ENCODE data around the gene CBFA2T3. TPM values are rescaled to one million over a fixed set of nuclear protein-coding genes. Genes with fewer than 3 reads are reported as not detected.

CBFA2T3 gene
- total RNA-seq, 1 experiment from 2014 or later, result 2.9 TPM

DNA sequence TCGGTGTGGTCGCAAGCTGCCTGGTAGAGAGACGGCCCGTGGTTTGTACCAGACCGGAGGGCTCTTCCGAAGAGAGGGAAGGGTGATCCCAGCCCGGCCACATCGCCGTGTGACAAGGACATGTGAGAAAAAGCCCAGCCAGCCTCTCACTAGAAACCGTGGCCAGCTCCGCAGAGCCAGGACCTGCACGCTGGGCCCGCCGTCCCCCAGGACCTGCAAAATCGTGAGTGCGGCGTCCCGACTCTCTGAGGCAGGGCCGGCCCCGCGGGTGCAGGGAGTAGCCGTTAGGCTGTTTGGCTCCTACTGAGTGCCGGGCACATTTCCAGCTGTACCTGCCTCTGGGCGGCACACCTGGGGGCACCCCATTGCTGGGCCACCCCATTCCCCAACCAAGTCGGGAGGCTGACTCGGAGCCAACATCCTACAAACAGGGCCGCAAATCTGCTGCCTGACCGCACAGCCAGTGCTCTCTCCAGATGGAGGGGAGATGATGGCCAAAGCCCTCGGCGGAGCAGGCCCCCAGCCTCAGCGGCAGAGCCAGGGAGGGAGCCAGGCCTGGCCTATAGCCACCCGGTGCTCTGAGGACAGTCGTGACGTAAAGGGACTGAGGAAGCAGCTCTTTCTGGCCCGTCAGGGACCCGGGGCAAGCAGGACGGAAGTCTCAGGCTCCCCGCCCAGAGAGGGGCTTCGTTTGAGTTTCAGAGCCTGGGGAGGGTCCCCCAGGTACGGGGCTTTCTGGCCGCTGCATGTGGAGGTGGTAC is 76.9 kb downstream of the CBFA2T3 start:
- Histone ChIP-seq H3K27me3 (ENCODE audit: insufficient read depth, low read length) (no peaks in the 10 kb centered on the region), H2BK5ac (ENCODE audit: insufficient read length, low read length) (no peak overlapping the region), H3K9ac (ENCODE audit: extremely low read depth, insufficient read length, low read length) (no peak overlapping the region), H2BK15ac (ENCODE audit: low read depth, low read length) (no peak overlapping the region), H4K8ac (replicated peaks; ENCODE audit: insufficient read length, low read depth, low read length) (no peak overlapping the region), H3K23ac (ENCODE audit: insufficient read length, low read depth, low read length) (no peak overlapping the region), H3K56ac (ENCODE audit: insufficient read length, low read depth, low read length) (no peak overlapping the region), H3K14ac (ENCODE audit: insufficient read depth, low read length) (peak overlapping the region; percentile 16; the same call in 1 of the 2 replicates), H3K79me2 (ENCODE audit: insufficient read depth, low read length) (no peaks in the 10 kb centered on the region), H3K4me2 (ENCODE audit: insufficient read depth, insufficient read length, low read length) (no peak overlapping the region), H4K20me1 (ENCODE audit: control insufficient read depth, insufficient read depth, insufficient read length) (no peaks in the 10 kb centered on the region), H3K9me3 (ENCODE audit: control insufficient read depth, low read depth, low read length) (no peaks in the 10 kb centered on the region), H2AK5ac (ENCODE audit: insufficient read length, low read length) (no peak overlapping the region), H3K18ac (ENCODE audit: insufficient read length, low read depth, low read length) (no peak overlapping the region), H2BK20ac (ENCODE audit: low read depth, low read length, poor library complexity, severe bottlenecking) (no peak overlapping the region), H4K91ac (ENCODE audit: insufficient read length, low read depth, low read length) (no peak overlapping the region), H3K23me2 (ENCODE audit: insufficient read length, low read depth, low read length, poor library complexity, severe bottlenecking) (no peaks in the 10 kb centered on the region), H3K4me1 (ENCODE audit: insufficient read depth, low read length) (no peaks in the 10 kb centered on the region), H3K27ac (ENCODE audit: insufficient read length, low read depth, low read length) (no peak overlapping the region), H4K5ac (ENCODE audit: insufficient read length, low read depth, low read length) (no peak overlapping the region), H3T11ph (ENCODE audit: low read length) (no peak overlapping the region), H3K4ac (ENCODE audit: low read depth, low read length) (no peak overlapping the region), H2AFZ (ENCODE audit: low read length) (no peak overlapping the region), H3K79me1 (ENCODE audit: insufficient read depth, low read depth, low read length, poor library complexity, severe bottlenecking) (no peaks in the 10 kb centered on the region), H2BK120ac (ENCODE audit: low read depth, low read length, poor library complexity, severe bottlenecking) (no peak overlapping the region), H2BK12ac (ENCODE audit: insufficient read length, low read depth, low read length) (no peak overlapping the region)
- Mint-ChIP-seq H3K4me1 (peaks cover under 1 to 4% of the 10 kb centered on the region in 2 experiments; a peak in 3 of 4 replicates), H3K27ac (no peak overlapping the region), H3K36me3 (ENCODE audit: insufficient read depth in 1 of 3, low read depth in 3 of 3) (no peaks in the 10 kb centered on the region), H3K27me3 (ENCODE audit: low read depth) (no peaks in the 10 kb centered on the region), H3K4me3 (no peak overlapping the region), H3K9me3 (no peaks in the 10 kb centered on the region)
- no CpG with 5 or more reads among the region's 41 CpGs for WGBS (ENCODE audit: extremely low coverage, insufficient read length, low lambda C conversion rate)
- TF ChIP-seq, protein P1, sequence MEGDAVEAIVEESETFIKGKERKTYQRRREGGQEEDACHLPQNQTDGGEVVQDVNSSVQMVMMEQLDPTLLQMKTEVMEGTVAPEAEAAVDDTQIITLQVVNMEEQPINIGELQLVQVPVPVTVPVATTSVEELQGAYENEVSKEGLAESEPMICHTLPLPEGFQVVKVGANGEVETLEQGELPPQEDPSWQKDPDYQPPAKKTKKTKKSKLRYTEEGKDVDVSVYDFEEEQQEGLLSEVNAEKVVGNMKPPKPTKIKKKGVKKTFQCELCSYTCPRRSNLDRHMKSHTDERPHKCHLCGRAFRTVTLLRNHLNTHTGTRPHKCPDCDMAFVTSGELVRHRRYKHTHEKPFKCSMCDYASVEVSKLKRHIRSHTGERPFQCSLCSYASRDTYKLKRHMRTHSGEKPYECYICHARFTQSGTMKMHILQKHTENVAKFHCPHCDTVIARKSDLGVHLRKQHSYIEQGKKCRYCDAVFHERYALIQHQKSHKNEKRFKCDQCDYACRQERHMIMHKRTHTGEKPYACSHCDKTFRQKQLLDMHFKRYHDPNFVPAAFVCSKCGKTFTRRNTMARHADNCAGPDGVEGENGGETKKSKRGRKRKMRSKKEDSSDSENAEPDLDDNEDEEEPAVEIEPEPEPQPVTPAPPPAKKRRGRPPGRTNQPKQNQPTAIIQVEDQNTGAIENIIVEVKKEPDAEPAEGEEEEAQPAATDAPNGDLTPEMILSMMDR (conservative IDR thresholded peaks at IDR 0.05), result no peak
- no peak for DNase-seq

Data from H9 (cell line).